Natural killer cell (primary cell): ENCODE results near the gene PTDSS2. TPM values are rescaled to one million over a fixed set of nuclear protein-coding genes. Genes with fewer than 3 reads are reported as not detected.

Experiments
- ATAC-seq, 3 donors: fragments of 150-1000 bp in 2 of 3; fragments of 200-7000 bp in 1 of 3; cut with Tn5 transposase; 1 replicate in 1 of 3; 2 replicates in 2 of 3; pipeline ENCODE4 v1.10.0; 2021; ENCODE audit warnings: mild to moderate bottlenecking in 2 of 3, moderate library complexity in 2 of 3
- DNase-seq, 2 donors: peaks; one replicate each; pipeline versions ENCODE4 v3.0.0 to v3.0.0-alpha.2; 2013 to 2021; ENCODE audit warnings: mixed read lengths in 1 of 2
- H3K27ac ChIP-seq: one replicate; pipeline ENCODE4 v1.5.1; 2013; ENCODE audit warnings: mild to moderate bottlenecking, low read length
- H3K27me3 ChIP-seq: one replicate; pipeline ENCODE4 v1.6.1; 2013; ENCODE audit warnings: low read length; ENCODE audit not compliant: control insufficient read depth, insufficient read depth
- H3K36me3 ChIP-seq: one replicate; pipeline ENCODE4 v1.6.1; 2013; ENCODE audit warnings: low read length; ENCODE audit not compliant: control insufficient read depth, insufficient read depth
- H3K4me1 ChIP-seq: one replicate; pipeline ENCODE4 v1.6.1; 2013; ENCODE audit warnings: low read length; ENCODE audit not compliant: control insufficient read depth, insufficient read depth
- H3K4me3 ChIP-seq: one replicate; pipeline ENCODE4 v1.5.1; 2013; ENCODE audit warnings: low read length
- H3K9me3 ChIP-seq: one replicate; pipeline ENCODE4 v1.6.1; 2013; ENCODE audit warnings: low read length; ENCODE audit not compliant: control insufficient read depth, insufficient read depth
- H3K27ac Mint-ChIP-seq, 2 donors: one replicate each; pipeline ENCODE4 v1.8.0; 2022; ENCODE audit warnings: mild to moderate bottlenecking in 2 of 2, mixed read lengths in 2 of 2, moderate library complexity in 1 of 2
- H3K27me3 Mint-ChIP-seq, 2 donors: one replicate each; pipeline ENCODE4 v1.8.0; 2022; ENCODE audit warnings: low read depth in 2 of 2, mixed read lengths in 2 of 2
- H3K36me3 Mint-ChIP-seq: one replicate; pipeline ENCODE4 v1.8.0; 2022; ENCODE audit warnings: mixed read lengths
- H3K4me1 Mint-ChIP-seq, 2 donors: one replicate each; pipeline ENCODE4 v1.8.0; 2022; ENCODE audit warnings: mixed read lengths in 2 of 2
- H3K4me3 Mint-ChIP-seq: one replicate; pipeline ENCODE4 v1.8.0; 2022; ENCODE audit warnings: mild to moderate bottlenecking, moderate library complexity, mixed read lengths
- H3K9me3 Mint-ChIP-seq, 2 donors: one replicate each; pipeline ENCODE4 v1.8.0; 2022; ENCODE audit warnings: mixed read lengths in 2 of 2
- CTCF ChIP-seq: fragments of 200-600 bp; IDR thresholded peaks from one replicate; pipeline ENCODE4 v1.8.0; 2022; ENCODE audit warnings: antibody characterized with exemption
- WGBS: methylation state at CpG from one replicate; pipeline ENCODE4 v1.1.7; 2013; ENCODE audit warnings: missing lambda C conversion rate; ENCODE audit not compliant: insufficient coverage; 5-methylcytosine and 5-hydroxymethylcytosine counted together
- intact Hi-C: fragments of 100-400 bp; cut with micrococcal nuclease; formaldehyde crosslinking; loops from one replicate; pipeline ENCODE4 v1.14.2; 2022
- total RNA-seq, 4 donors: library from RNA; stranded (reverse); fragments of 120-200 nt in 1 of 4; gene quantifications; one replicate each; pipeline versions ENCODE4 v1.2.3 to v1.2.4, GENCODE V29; 2013 to 2022

The PTDSS2 gene
- total RNA-seq, 3 donors from 2014 or later (not counting 1 experiment from before 2014, with no cell fraction given), result 21.5 to 25.1 (median 23.4) TPM

- Histone ChIP-seq H3K27me3 (no peaks in the 10 kb centered on the region), H3K4me1 (peaks cover 40% of the 10 kb centered on the region), H3K9me3 (no peaks in the 10 kb centered on the region), H3K27ac (no peak overlapping the region), H3K4me3 (no peak overlapping the region), H3K36me3 (no peaks in the 10 kb centered on the region)
- Mint-ChIP-seq H3K4me1 (peaks cover 5 to 12% of the 10 kb centered on the region in 2 donors), H3K27me3 (peaks cover 0 to 3% of the 10 kb centered on the region in 2 donors), H3K27ac (no peak overlapping the region), H3K4me3 (no peak overlapping the region), H3K9me3 (no peaks in the 10 kb centered on the region), H3K36me3 (no peaks in the 10 kb centered on the region)
- DNase-seq (no peak), ATAC-seq (no peak)
- 84% methylated on average over 17 of the region's 17 CpGs for WGBS
- TF ChIP-seq CTCF, result no peak
- intact Hi-C loops, result no loop called here
Observed at GRCh38 chr11:437228-437870, 12.7 kb upstream of the PTDSS2 start.

- H3K36me3 ChIP-seq, result no peaks in the 10 kb centered on the region
Observed at GRCh38 chr11:438101-438844, 11.8 kb upstream of the PTDSS2 start.

GRCh38 chr11:439315-440064, 10.6 kb upstream of the PTDSS2 start:
- Mint-ChIP-seq H3K27ac (no peak overlapping the region), H3K9me3 (no peaks in the 10 kb centered on the region), H3K27me3 (peaks cover 0 to 3% of the 10 kb centered on the region in 2 donors), H3K4me1 (peaks cover 5 to 12% of the 10 kb centered on the region in 2 donors), H3K36me3 (no peaks in the 10 kb centered on the region), H3K4me3 (no peak overlapping the region)
- Histone ChIP-seq H3K27ac (no peak overlapping the region), H3K9me3 (no peaks in the 10 kb centered on the region), H3K36me3 (no peaks in the 10 kb centered on the region), H3K4me3 (no peak overlapping the region), H3K27me3 (no peaks in the 10 kb centered on the region), H3K4me1 (peaks cover 40% of the 10 kb centered on the region)
- TF ChIP-seq CTCF, result no peak
- no peak for ATAC-seq
- intact Hi-C loops, result no loop called here
- no peak for DNase-seq
- 94% methylated on average over 23 of the region's 23 CpGs for WGBS

More at GRCh38 chr11:438101-438844, 11.8 kb upstream of the PTDSS2 start:
- Histone ChIP-seq H3K4me1 (peaks cover 40% of the 10 kb centered on the region), H3K4me3 (no peak overlapping the region), H3K27ac (no peak overlapping the region), H3K27me3 (no peaks in the 10 kb centered on the region), H3K9me3 (no peaks in the 10 kb centered on the region)
- ATAC-seq (no peak), DNase-seq (no peak)
- intact Hi-C loops, result no loop called here
- peaks cover 0 to 3% of the 10 kb centered on the region in 2 donors for H3K27me3 Mint-ChIP-seq
- no peak for TF ChIP-seq CTCF
- no peak overlapping the region for H3K27ac Mint-ChIP-seq
- WGBS, result 95% methylated on average over 20 of the region's 21 CpGs
- H3K36me3 Mint-ChIP-seq, result no peaks in the 10 kb centered on the region
- no peak overlapping the region for H3K4me3 Mint-ChIP-seq
- peaks cover 5 to 12% of the 10 kb centered on the region in 2 donors for H3K4me1 Mint-ChIP-seq
- no peaks in the 10 kb centered on the region for H3K9me3 Mint-ChIP-seq
